NB4 (cell line): ENCODE data around the gene RSPO1.

Experiments
- DNase-seq: peaks from one replicate; pipeline ENCODE4 v3.0.0; 2010; ENCODE audit warnings: low read depth
- H3K4me3 ChIP-seq: one replicate; pipeline ENCODE4 v1.5.1; 2011; ENCODE audit warnings: mild to moderate bottlenecking, low read depth, low read length, moderate library complexity
- MYC ChIP-seq: IDR thresholded peaks from 2 replicates; pipeline ENCODE4 v1.6.1; 2011; ENCODE audit warnings: low read depth, low read length
- POLR2A ChIP-seq: IDR thresholded peaks from 2 replicates; pipeline ENCODE4 v1.6.1; 2011; ENCODE audit warnings: mild to moderate bottlenecking; ENCODE audit not compliant: insufficient read length; ENCODE audit errors: extremely low read depth
- TF ChIP-seq, protein P1 (sequence below): IDR thresholded peaks from one replicate; pipeline ENCODE4 v1.5.1; 2012; ENCODE audit warnings: low read depth, low read length
- TF ChIP-seq, protein P2 (sequence below): IDR thresholded peaks from 2 replicates; pipeline ENCODE4 v1.6.1; 2011; ENCODE audit warnings: low read depth, low read length

Gene RSPO1

DNA sequence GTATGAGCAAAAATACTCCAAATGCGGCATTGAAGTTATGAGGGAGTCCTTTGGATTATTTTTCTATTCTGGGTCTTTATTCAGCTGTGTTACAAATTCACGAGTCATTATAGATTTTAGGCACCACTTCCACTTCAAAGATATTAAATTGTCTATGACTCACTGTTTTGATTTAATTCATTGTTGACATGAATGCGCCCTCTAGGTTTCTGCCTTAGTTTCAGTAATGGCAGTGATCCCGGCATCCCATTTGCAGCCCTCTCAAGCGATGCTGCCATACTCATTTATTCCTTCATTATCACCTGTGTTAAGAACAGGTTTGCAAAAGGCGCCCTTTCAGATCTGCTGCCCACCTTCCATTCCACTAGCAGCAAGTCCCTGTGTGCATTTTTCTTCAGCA, 14.0 kb downstream of the RSPO1 start:
- DNase-seq = no peak
- H3K4me3 ChIP-seq = no peak overlapping the region
- TF ChIP-seq, protein P1, sequence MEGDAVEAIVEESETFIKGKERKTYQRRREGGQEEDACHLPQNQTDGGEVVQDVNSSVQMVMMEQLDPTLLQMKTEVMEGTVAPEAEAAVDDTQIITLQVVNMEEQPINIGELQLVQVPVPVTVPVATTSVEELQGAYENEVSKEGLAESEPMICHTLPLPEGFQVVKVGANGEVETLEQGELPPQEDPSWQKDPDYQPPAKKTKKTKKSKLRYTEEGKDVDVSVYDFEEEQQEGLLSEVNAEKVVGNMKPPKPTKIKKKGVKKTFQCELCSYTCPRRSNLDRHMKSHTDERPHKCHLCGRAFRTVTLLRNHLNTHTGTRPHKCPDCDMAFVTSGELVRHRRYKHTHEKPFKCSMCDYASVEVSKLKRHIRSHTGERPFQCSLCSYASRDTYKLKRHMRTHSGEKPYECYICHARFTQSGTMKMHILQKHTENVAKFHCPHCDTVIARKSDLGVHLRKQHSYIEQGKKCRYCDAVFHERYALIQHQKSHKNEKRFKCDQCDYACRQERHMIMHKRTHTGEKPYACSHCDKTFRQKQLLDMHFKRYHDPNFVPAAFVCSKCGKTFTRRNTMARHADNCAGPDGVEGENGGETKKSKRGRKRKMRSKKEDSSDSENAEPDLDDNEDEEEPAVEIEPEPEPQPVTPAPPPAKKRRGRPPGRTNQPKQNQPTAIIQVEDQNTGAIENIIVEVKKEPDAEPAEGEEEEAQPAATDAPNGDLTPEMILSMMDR = no peak
- TF ChIP-seq, protein P2, sequence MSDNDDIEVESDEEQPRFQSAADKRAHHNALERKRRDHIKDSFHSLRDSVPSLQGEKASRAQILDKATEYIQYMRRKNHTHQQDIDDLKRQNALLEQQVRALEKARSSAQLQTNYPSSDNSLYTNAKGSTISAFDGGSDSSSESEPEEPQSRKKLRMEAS = no peak
- TF ChIP-seq MYC (no peak), POLR2A (no peak)

GRCh38 chr1:37616330-37616729, 18.4 kb downstream of the RSPO1 start:
- no peak for DNase-seq
- TF ChIP-seq, protein P2 = no peak
- TF ChIP-seq MYC (no peak), POLR2A (no peak)
- TF ChIP-seq, protein P1 = no peak
- H3K4me3 ChIP-seq = no peak overlapping the region

- H3K4me3 ChIP-seq = no peak overlapping the region
- TF ChIP-seq POLR2A (no peak), MYC (no peak)
- TF ChIP-seq, protein P2 = no peak
- TF ChIP-seq, protein P1 = no peak
- no peak for DNase-seq
These were observed 20.6 kb downstream of the RSPO1 start for GRCh38 chr1:37614105-37614504.

GRCh38 chr1:37612186-37612585, 22.5 kb downstream of the RSPO1 start:
- no peak overlapping the region for H3K4me3 ChIP-seq
- DNase-seq = no peak
- TF ChIP-seq, protein P2 = no peak
- TF ChIP-seq MYC = no peak
- no peak for TF ChIP-seq POLR2A
- TF ChIP-seq, protein P1 = no peak

DNA sequence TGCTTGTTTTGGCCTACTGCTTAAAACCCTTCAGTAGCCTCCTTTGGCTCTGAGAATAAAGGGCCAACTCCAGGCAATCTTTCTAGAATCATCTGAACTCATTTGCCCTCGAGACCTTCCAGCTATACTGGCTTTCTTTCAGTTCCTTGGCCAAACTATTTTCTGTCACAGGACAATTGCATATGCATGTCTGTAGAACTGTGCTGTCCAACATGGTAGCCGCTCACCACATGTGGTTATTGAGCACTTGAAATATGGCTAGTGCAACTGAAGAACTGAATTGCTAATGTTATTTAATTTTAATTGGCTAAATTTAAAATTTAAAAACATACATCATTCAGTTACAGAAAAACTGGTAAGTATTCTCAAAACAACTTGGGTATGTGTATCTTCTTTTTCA, 24.7 kb downstream of the RSPO1 start:
- TF ChIP-seq MYC = no peak
- TF ChIP-seq, protein P2 = no peak
- TF ChIP-seq, protein P1 = no peak
- H3K4me3 ChIP-seq = no peak overlapping the region
- DNase-seq = no peak

GRCh38 chr1:37609002-37609401, 25.7 kb downstream of the RSPO1 start:
- no peak for DNase-seq
- TF ChIP-seq MYC = no peak
- H3K4me3 ChIP-seq = no peak overlapping the region
